GM23338 (cell line): ENCODE measurements around the gene ZNF865. TPM values are rescaled to one million over a fixed set of nuclear protein-coding genes. Genes with fewer than 3 reads are reported as not detected.

Experiments
- ATAC-seq: fragments of 200-7000 bp; cut with Tn5 transposase; 3 replicates; pipeline ENCODE4 v1.9.1; 2020
- DNase-seq: peaks from one replicate; pipeline ENCODE4 v3.0.0-alpha.2; 2015; ENCODE audit warnings: low spot score
- H2AFZ ChIP-seq: fragments of 200-600 bp; sonication (generic); 2 replicates; pipeline ENCODE4 v1.8.0; 2016; ENCODE audit warnings: antibody characterized with exemption, mild to moderate bottlenecking, moderate library complexity
- H3F3A ChIP-seq: fragments of 200-600 bp; sonication (generic); replicated peaks from 2 replicates; pipeline ENCODE4 v1.8.0; 2017; ENCODE audit warnings: antibody characterized with exemption, mixed run types, low read depth
- H3K27ac ChIP-seq: fragments of 200-600 bp; sonication (generic); 2 replicates; pipeline ENCODE4 v1.6.1; 2016; ENCODE audit warnings: low read depth
- H3K27me3 ChIP-seq: fragments of 200-600 bp; sonication (generic); 2 replicates; pipeline ENCODE4 v1.8.0; 2016; ENCODE audit warnings: mild to moderate bottlenecking, mixed run types, moderate library complexity; ENCODE audit not compliant: insufficient read depth
- H3K36me3 ChIP-seq: fragments of 200-600 bp; sonication (generic); 2 replicates; pipeline ENCODE4 v1.8.0; 2016; ENCODE audit warnings: mild to moderate bottlenecking; ENCODE audit not compliant: insufficient read depth
- H3K4me1 ChIP-seq: fragments of 200-600 bp; sonication (generic); 2 replicates; pipeline ENCODE4 v1.8.0; 2016; ENCODE audit warnings: mild to moderate bottlenecking, moderate library complexity; ENCODE audit not compliant: insufficient read depth
- H3K4me2 ChIP-seq: fragments of 200-600 bp; sonication (generic); 2 replicates; pipeline ENCODE4 v1.7.1; 2017; ENCODE audit warnings: mixed run types
- H3K4me3 ChIP-seq: fragments of 200-600 bp; sonication (generic); 2 replicates; pipeline ENCODE4 v1.6.1; 2016; ENCODE audit warnings: mixed run types
- H3K79me2 ChIP-seq: fragments of 200-600 bp; sonication (generic); replicated peaks from 2 replicates; pipeline ENCODE4 v1.8.0; 2017; ENCODE audit warnings: mild to moderate bottlenecking; ENCODE audit not compliant: insufficient read depth
- H3K9me2 ChIP-seq: fragments of 200-600 bp; sonication (generic); 2 replicates; pipeline ENCODE4 v1.8.0; 2017; ENCODE audit not compliant: insufficient read depth
- H4K20me1 ChIP-seq: fragments of 200-600 bp; sonication (generic); replicated peaks from 2 replicates; pipeline ENCODE4 v1.8.0; 2017; ENCODE audit warnings: mild to moderate bottlenecking; ENCODE audit not compliant: insufficient read depth
- H3K27ac Mint-ChIP-seq: 2 replicates; pipeline ENCODE4 v1.8.0; 2020; ENCODE audit warnings: inconsistent platforms, mild to moderate bottlenecking, moderate library complexity, mixed read lengths
- H3K27me3 Mint-ChIP-seq: 3 replicates; pipeline ENCODE4 v1.8.0; 2022; ENCODE audit warnings: low read depth, mild to moderate bottlenecking, moderate library complexity, mixed read lengths, inconsistent platforms; ENCODE audit not compliant: insufficient read depth, poor library complexity
- H3K36me3 Mint-ChIP-seq: 3 replicates; pipeline ENCODE4 v1.8.0; 2021; ENCODE audit warnings: low read depth, mild to moderate bottlenecking, inconsistent platforms, moderate library complexity, mixed read lengths
- H3K4me1 Mint-ChIP-seq: 3 replicates; pipeline ENCODE4 v1.8.0; 2020; ENCODE audit warnings: mild to moderate bottlenecking, inconsistent platforms, mixed read lengths
- H3K4me3 Mint-ChIP-seq: 3 replicates; pipeline ENCODE4 v1.8.0; 2021; ENCODE audit warnings: moderate library complexity, mild to moderate bottlenecking, inconsistent platforms, mixed read lengths
- H3K9me3 Mint-ChIP-seq: 3 replicates; pipeline ENCODE4 v1.8.0; 2020; ENCODE audit warnings: moderate library complexity, mild to moderate bottlenecking, inconsistent platforms, mixed read lengths
- CREB1 ChIP-seq: fragments of 250-450 bp; sonication (Bioruptor Pico); IDR thresholded peaks from 2 replicates; pipeline ENCODE4 v1.5.0; 2020; ENCODE audit warnings: low read depth, mild to moderate bottlenecking, moderate library complexity
- CTCF ChIP-seq, 2 experiments: fragments of 200-600 bp in 1 of 2; sonication (generic) in 1 of 2; conservative IDR thresholded peaks; 2 replicates each; pipeline versions ENCODE4 v1.5.1 to v1.6.1; 2016 to 2017; ENCODE audit warnings: antibody characterized with exemption in 2 of 2, low read depth in 2 of 2, mild to moderate bottlenecking in 2 of 2, moderate library complexity in 1 of 2
- ETS1 ChIP-seq: IDR thresholded peaks from 2 replicates; pipeline ENCODE4 v1.6.1; 2016; ENCODE audit warnings: antibody characterized with exemption
- EZH2 ChIP-seq: fragments of 200-600 bp; sonication (generic); IDR thresholded peaks from one replicate; pipeline ENCODE4 v1.8.0; 2017; ENCODE audit warnings: antibody characterized with exemption, mild to moderate bottlenecking, low read depth; ENCODE audit not compliant: unreplicated experiment
- EZH2phosphoT487 ChIP-seq: fragments of 200-600 bp; sonication (generic); IDR thresholded peaks from one replicate; pipeline ENCODE4 v1.8.1; 2018; ENCODE audit warnings: antibody characterized with exemption; ENCODE audit not compliant: unreplicated experiment
- JUNB ChIP-seq: IDR thresholded peaks from one replicate; pipeline ENCODE4 v1.6.1; 2016; ENCODE audit warnings: antibody characterized with exemption; ENCODE audit not compliant: unreplicated experiment
- NANOG ChIP-seq: IDR thresholded peaks from 2 replicates; pipeline ENCODE4 v1.6.1; 2016; ENCODE audit warnings: antibody characterized with exemption, borderline replicate concordance
- POLR2AphosphoS5 ChIP-seq: IDR thresholded peaks from 2 replicates; pipeline ENCODE4 v1.6.1; 2016; ENCODE audit warnings: antibody characterized with exemption, low read depth
- REST ChIP-seq: IDR thresholded peaks from one replicate; pipeline ENCODE4 v1.6.1; 2018; ENCODE audit warnings: antibody characterized with exemption; ENCODE audit not compliant: unreplicated experiment
- STAT1 ChIP-seq: IDR thresholded peaks from one replicate; pipeline ENCODE4 v1.6.1; 2016; ENCODE audit warnings: antibody characterized with exemption; ENCODE audit not compliant: unreplicated experiment
- ZNF114 ChIP-seq: fragments of 250-450 bp; sonication (Bioruptor Pico); IDR thresholded peaks from 2 replicates; pipeline ENCODE4 v1.5.0; 2020; ENCODE audit warnings: mild to moderate bottlenecking, moderate library complexity
- ZNF331 ChIP-seq: fragments of 250-450 bp; sonication (Bioruptor Pico); IDR thresholded peaks from 2 replicates; pipeline ENCODE4 v1.5.0; 2020; ENCODE audit warnings: low read depth, mild to moderate bottlenecking, moderate library complexity
- polyA plus RNA-seq: library from polyadenylated mRNA; unstranded; fragments of >200 nt; fragmentation: Nextera tagmentation; extraction: Ambion mirVana; gene quantifications from 2 replicates; pipeline ENCODE4 v1.2.1, GENCODE V29; 2016
- total RNA-seq: library from RNA; depleted of rRNA; stranded (reverse); fragments of >200 nt; shearing (Covaris generic); gene quantifications from 2 replicates; pipeline ENCODE4 v1.2.3, GENCODE V29; 2014
- TF ChIP-seq, protein P1 (sequence below): fragments of 250-450 bp; sonication (Bioruptor Pico); IDR thresholded peaks from 2 replicates; pipeline ENCODE4 v1.5.0; 2020; ENCODE audit warnings: mild to moderate bottlenecking, moderate library complexity

The ZNF865 gene
- total and polyA plus RNA-seq, 2 experiments from 2014 or later = 2.2 to 12.1 TPM

DNA sequence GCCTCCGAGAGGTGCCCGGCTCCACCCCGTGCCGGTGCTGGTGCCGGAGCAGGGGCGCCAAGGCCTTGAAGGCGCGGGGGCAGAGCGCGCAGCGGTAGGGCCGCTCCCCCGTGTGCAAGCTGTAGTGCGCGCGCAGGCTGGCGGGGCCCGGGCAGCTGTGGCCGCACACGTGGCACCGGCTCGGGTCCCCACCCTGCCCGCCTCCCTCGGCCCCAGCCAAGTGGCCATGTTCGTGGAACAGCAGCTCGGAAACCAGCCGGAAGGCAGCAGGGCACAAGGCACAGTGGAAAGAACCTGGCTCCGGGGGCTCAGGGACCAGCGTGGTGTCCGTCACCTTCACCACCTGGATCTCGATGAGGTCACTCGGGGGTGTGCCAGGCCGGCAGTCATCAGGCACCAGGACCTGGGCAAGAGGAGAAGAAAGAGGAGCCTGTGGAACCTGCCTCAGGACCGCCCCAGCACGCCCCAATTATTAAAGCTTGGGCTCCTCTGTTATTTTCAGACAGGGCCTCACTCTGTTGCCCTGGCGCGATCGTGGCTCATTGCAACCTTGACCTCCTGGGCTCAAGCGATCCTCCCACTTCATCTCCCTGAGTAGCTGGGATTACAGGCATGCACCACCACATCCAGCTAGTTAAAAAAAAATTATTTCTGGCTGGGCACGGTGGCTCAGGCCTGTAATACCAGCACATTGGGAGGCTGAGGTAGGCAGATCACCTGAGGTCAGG, 17.0 kb downstream of the ZNF865 start:
- H3K27me3 Mint-ChIP-seq = peaks cover 20% of the 10 kb centered on the region
- TF ChIP-seq REST = no peak
- no peak for TF ChIP-seq ZNF114 (CRISPR knock-in tag)
- TF ChIP-seq CTCF (conservative IDR thresholded peaks at IDR 0.05; ENCODE audit: low read depth in 2 of 2) = no peak
- TF ChIP-seq STAT1 = no peak
- no peak for TF ChIP-seq ZNF331 (CRISPR knock-in tag)
- TF ChIP-seq POLR2AphosphoS5 = no peak
- no peak for TF ChIP-seq CREB1 (CRISPR knock-in tag)
- no peak for TF ChIP-seq ETS1
- TF ChIP-seq NANOG = no peak
- TF ChIP-seq JUNB = no peak
- no peak for TF ChIP-seq EZH2
- no peak for TF ChIP-seq EZH2phosphoT487
- TF ChIP-seq, protein P1, sequence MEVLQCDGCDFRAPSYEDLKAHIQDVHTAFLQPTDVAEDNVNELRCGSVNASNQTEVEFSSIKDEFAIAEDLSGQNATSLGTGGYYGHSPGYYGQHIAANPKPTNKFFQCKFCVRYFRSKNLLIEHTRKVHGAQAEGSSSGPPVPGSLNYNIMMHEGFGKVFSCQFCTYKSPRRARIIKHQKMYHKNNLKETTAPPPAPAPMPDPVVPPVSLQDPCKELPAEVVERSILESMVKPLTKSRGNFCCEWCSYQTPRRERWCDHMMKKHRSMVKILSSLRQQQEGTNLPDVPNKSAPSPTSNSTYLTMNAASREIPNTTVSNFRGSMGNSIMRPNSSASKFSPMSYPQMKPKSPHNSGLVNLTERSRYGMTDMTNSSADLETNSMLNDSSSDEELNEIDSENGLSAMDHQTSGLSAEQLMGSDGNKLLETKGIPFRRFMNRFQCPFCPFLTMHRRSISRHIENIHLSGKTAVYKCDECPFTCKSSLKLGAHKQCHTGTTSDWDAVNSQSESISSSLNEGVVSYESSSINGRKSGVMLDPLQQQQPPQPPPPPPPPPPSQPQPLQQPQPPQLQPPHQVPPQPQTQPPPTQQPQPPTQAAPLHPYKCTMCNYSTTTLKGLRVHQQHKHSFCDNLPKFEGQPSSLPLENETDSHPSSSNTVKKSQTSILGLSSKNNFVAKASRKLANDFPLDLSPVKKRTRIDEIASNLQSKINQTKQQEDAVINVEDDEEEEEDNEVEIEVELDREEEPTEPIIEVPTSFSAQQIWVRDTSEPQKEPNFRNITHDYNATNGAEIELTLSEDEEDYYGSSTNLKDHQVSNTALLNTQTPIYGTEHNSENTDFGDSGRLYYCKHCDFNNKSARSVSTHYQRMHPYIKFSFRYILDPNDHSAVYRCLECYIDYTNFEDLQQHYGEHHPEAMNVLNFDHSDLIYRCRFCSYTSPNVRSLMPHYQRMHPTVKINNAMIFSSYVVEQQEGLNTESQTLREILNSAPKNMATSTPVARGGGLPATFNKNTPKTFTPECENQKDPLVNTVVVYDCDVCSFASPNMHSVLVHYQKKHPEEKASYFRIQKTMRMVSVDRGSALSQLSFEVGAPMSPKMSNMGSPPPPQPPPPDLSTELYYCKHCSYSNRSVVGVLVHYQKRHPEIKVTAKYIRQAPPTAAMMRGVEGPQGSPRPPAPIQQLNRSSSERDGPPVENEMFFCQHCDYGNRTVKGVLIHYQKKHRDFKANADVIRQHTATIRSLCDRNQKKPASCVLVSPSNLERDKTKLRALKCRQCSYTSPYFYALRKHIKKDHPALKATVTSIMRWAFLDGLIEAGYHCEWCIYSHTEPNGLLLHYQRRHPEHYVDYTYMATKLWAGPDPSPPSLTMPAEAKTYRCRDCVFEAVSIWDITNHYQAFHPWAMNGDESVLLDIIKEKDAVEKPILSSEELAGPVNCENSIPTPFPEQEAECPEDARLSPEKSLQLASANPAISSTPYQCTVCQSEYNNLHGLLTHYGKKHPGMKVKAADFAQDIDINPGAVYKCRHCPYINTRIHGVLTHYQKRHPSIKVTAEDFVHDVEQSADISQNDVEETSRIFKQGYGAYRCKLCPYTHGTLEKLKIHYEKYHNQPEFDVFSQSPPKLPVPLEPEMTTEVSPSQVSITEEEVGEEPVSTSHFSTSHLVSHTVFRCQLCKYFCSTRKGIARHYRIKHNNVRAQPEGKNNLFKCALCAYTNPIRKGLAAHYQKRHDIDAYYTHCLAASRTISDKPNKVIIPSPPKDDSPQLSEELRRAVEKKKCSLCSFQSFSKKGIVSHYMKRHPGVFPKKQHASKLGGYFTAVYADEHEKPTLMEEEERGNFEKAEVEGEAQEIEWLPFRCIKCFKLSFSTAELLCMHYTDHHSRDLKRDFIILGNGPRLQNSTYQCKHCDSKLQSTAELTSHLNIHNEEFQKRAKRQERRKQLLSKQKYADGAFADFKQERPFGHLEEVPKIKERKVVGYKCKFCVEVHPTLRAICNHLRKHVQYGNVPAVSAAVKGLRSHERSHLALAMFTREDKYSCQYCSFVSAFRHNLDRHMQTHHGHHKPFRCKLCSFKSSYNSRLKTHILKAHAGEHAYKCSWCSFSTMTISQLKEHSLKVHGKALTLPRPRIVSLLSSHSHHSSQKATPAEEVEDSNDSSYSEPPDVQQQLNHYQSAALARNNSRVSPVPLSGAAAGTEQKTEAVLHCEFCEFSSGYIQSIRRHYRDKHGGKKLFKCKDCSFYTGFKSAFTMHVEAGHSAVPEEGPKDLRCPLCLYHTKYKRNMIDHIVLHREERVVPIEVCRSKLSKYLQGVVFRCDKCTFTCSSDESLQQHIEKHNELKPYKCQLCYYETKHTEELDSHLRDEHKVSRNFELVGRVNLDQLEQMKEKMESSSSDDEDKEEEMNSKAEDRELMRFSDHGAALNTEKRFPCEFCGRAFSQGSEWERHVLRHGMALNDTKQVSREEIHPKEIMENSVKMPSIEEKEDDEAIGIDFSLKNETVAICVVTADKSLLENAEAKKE (CRISPR knock-in tag) = no peak
- H3K4me1 ChIP-seq = no peaks in the 10 kb centered on the region; the same call in 1 of the 2 replicates
- H3K9me3 Mint-ChIP-seq = peaks cover 3% of the 10 kb centered on the region; the same call in 2 of the 3 replicates
- 0 out of 2 replicates have a peak, but pooled peaks cover 5% of the 10 kb centered on the region for H3K27me3 ChIP-seq
- peaks cover 9% of the 10 kb centered on the region for H3K79me2 ChIP-seq
- peaks cover 5% of the 10 kb centered on the region for H4K20me1 ChIP-seq
- H2AFZ ChIP-seq = no peak overlapping the region
- peaks cover 40% of the 10 kb centered on the region for H3K36me3 Mint-ChIP-seq
- H3K4me2 ChIP-seq = no peak overlapping the region
- no peak overlapping the region for H3K4me3 ChIP-seq
- H3K27ac ChIP-seq = no peak overlapping the region
- peaks cover 14% of the 10 kb centered on the region; the same call in 2 of the 3 replicates for H3K4me1 Mint-ChIP-seq
- no peak overlapping the region for H3K27ac Mint-ChIP-seq
- H3F3A ChIP-seq = peaks cover 12% of the 10 kb centered on the region
- H3K4me3 Mint-ChIP-seq = no peak overlapping the region
- DNase-seq = no peak
- H3K9me2 ChIP-seq = no peaks in the 10 kb centered on the region
- no peak for ATAC-seq
- no peaks in the 10 kb centered on the region for H3K36me3 ChIP-seq
